ENCODE data around the gene CERS6. TPM values are rescaled to one million over a fixed set of nuclear protein-coding genes. Genes with fewer than 3 reads are reported as not detected.

The CERS6 gene
- total RNA-seq, 1 donor from 2014 or later: 23.1 TPM

DNA sequence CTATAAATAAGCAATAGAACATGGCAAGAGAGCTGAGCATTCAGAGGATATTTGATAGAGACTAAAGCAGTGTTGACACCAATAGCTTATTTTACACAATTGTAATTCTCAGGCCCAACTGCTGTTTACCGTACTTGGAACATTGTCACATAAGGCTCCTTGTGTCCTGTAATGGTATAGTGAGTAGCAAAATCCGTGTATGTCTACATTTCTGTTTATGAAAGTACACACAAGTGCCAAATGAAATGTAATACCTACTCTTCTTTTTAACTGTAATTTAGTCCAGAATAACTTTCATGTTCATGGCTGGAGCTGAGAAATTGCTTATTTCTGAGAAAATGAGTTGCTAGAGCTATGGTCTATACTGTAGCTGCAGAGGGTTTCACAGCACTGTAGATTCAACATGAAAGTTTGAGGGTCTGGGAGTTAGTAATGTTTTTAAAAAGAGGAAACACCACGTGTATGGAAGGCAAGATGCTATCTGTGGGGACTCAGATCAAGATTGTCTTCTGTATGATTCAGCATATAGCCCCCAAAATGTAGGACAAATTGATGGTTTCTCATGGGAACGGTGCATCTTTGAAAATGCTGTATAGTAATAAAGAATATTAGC, 236.2 kb downstream of the CERS6 start:
- no peak for DNase-seq (ENCODE audit: low spot score)

DNA sequence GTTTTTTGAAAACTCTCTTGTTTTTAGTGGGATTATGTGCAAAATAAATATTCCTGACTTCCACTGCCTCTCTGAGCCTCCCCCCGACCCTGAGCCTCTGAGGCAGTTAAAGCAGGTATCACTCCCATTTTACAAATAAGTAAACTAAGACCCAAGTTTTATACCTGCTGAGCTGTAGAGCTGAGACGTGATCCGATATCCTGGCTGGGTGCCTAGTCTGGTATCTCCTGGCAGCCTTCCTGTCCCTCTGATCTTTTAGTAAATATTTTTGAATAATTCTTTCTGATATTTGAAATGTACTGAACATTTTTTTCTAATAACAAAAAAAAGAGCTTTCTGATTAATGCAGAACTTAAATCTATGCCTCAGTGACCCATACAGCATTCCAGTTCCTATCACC, 238.1 kb downstream of the CERS6 start:
- DNase-seq (ENCODE audit: low spot score): no peak

DNA sequence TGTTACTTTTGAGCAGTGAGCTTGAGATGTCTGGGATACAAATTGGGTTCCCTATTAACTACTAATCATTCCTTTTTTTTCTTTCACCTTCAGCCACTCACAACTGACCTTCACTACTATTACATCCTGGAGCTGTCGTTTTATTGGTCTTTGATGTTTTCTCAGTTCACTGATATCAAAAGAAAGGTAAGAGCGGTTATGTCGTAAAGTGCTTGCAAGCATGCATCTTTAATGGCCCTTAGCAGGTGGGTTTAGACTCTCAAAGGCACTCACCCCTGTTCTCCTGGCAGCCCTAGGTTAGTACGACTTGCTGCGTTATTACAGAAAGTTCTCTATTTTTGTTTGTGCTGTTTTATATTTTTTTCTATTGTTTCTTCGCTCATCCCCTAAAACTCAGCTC, 238.8 kb downstream of the CERS6 start:
- no peak for DNase-seq (ENCODE audit: low spot score)

DNA sequence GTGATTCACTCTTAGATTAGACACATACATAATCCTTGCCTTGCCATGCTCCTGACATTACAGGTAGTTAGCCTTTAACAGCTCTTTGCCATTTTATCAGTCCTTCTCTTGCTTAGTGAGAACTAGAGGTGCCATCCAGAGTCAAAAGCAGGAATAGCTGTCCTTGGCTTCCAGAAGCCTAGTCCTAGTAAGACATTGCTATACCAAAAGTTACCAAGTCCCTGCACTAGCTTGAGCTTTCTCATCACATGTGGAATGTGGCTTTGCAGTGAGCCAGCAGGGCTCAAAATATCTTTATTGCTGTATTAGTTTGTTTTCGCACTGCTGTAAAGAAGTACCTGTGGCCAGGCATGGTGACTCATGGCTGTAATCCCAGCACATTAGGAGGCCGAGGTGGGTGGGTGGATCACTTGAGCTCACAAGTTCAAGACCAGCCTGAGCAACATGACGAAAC, 241.6 kb downstream of the CERS6 start:
- no peak for DNase-seq (ENCODE audit: low spot score)

DNA sequence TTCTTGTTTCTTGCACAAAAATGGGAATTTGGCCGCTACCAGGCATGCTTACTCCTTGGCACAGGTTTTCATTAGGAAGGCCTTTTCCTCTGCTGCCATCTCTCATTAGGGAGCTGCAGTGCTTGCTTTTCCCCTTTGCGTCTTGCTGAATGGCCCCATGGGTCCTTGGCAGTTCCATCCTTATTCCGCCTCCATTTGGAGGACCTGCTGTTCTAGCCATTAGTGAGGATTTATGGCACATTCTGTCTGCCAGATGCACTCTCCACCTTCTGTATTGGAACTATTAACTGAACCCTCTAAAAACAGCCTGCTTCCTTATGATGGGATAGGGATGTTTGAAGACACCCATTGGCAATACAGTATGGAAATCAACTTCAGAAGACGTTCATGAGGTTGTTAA, 242.9 kb downstream of the CERS6 start:
- no peak for DNase-seq (ENCODE audit: low spot score)

DNA sequence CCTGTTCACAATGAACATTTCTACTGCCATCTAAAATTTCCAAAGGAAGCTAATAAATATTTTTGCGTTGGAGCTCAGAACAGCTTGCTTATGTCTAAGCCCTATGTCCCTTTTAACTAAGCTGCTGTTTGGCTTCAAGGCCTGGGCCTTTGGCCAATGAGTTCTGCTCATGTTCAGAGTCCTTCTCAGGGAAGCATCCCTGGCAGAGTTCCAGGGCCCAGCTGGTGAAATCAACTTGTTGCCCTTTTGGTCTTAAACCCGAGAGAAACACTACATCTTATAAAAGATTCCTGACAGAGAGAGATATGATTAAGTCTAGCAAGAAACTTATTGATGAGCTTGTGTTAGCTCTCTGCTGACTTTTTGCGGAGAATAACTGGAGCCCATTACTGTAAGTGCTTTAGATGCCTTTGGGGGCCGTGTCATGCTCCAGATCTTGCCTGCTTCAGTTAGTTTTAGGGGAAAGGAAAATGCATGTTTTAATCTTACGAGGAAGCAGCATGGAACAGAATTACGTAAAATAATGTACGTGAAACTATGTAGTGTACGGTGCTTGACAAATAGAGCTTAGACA, 243.9 kb downstream of the CERS6 start:
- no peak for DNase-seq (ENCODE audit: low spot score)

DNA sequence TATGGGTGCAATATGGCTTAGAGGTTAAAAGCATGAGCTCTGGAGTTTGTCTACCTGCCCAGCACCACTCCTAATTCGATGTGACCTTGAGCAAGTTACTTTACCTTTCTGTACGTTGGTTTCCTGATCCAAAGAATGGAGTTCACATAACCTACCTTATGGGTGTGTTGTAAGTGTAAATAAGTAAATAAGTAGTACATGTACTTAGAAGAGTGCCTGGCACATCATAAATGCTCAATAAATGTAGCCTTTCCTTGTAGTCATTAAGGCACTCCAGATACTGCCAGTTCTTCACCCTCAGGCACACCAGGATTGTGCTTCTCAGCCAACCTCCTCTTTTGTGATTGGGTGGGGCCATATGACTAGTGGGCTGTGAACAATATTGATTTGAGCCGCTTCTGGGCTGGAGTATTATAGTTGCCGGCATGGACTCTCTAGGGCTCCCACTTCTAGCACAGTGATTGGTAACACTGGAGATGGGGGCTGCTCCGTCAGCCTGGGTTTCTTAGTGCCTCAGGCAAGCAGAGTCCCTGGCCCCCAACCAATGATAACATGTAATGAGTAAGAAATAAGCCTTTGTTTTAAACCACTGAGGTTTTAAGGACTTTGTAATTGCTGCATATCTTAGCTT, 244.7 kb downstream of the CERS6 start:
- no peak for DNase-seq (ENCODE audit: low spot score)

DNA sequence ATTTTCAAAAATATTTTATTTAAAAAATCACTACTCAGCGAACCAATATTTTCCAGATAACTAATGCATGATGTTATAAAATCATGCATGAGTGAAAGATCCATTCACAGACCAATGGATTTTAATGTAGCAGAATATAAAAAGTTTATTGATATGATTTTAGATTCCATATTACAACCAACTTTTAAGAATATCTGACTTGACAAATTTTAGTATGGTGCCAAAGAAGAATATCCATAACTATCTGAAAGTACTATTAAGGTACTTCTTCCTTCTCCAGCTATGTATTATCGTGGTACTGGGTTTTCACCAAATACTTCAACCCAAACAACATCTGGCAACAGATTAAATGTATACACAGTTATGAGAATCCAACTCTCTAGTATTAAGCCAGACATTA, 246.5 kb downstream of the CERS6 start:
- DNase-seq (ENCODE audit: low spot score): no peak

DNA sequence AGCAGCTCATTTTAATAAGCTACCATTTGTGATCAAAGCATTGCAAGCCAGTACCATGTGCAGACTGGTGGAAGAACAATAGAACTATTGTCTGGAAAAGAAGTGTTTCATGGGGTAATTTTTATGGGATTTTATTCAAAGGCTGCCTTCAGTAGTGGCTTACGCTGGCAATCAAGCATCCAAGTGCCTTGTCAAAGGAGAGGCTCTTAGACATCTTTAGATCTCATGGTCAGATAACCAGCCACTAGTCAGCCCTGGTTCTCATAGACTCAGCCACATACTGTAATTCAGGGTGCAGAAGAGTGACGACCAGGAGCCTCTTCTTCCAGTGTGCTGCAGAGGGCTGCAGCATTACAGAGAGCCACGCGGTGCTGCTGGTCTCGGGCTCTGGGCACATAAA, 247.9 kb downstream of the CERS6 start:
- no peak for DNase-seq (ENCODE audit: low spot score)

DNA sequence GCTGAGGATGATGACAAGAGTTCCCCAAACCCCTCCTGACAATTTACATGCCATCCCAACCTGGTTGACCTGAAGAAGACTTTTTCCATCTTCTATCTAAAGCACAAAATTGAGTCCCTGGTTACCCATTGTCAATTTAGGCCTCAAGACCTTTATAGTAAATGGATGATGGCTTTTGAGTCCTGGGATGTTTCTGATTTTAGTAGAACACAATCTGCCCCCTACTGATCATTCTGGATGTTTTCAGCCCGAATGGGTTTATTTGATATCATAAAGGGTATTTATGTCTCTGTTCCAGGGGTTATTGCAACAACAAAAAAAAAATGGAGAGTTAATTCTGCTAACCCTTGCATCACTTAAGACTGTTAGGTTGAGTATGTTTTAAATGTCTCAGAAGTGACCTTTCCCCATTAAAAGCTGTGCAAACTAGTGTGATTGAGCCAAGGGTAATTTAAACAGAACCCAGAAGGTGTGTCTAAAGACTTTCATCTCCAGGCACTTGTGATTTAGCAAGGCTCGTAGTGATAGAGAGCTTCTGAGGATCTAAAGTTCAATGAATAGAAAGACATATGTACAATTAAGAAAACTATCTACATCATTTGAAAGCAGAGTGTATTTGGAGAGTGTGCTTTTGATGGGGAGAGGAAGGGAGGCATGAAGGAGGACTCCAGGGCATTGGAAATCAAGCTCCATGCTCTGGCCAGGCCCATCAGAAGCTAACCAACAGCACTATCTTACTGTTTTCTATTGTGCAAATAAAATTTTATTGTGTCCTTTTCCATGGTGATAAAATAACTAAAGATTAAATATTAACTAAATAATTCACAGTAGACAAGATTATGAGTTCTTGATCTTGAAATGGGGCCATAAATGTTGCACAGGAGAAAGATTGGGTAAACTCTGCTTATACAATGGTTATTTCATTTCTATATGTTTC, 249.7 kb downstream of the CERS6 start:
- DNase-seq (ENCODE audit: low spot score): no peak

DNA sequence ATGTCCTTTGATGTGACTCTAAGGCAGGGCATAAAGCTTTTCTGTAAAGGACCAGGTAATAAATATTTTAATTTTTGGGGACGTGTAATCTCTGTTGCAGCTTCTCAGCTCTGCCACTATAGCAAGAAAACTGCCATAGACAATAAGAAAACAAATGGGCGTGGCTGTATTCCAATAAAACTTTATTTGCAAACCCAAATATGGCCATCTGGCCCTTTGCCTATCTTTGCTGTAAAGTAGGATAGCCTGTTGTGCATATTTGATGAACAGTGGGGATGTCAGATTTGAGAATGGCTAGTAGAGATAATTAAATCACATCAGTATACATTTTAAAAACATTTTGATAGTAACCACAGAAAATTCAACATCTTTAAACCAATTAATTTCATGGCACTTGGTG, 250.7 kb downstream of the CERS6 start:
- no peak for DNase-seq (ENCODE audit: low spot score)

DNA sequence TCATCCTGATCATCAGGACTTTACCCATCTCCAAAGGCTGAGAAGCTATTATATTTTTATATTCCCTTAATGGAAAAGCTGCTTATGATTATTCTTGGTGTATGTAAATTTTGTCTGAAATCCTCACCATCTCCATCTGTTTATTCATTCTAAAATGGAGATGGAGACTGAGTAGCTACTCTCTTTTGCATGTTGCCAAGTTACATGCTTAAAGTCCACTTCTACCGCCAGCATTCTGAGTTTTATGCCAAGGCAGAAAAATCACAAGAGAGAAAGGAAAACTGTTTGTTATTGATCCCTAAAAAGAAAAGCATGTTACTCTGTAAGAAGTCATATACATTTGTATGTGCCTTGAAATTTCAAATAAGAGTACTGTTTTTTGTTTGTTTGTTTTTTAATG, 252.0 kb downstream of the CERS6 start:
- no peak for DNase-seq (ENCODE audit: low spot score)

DNA sequence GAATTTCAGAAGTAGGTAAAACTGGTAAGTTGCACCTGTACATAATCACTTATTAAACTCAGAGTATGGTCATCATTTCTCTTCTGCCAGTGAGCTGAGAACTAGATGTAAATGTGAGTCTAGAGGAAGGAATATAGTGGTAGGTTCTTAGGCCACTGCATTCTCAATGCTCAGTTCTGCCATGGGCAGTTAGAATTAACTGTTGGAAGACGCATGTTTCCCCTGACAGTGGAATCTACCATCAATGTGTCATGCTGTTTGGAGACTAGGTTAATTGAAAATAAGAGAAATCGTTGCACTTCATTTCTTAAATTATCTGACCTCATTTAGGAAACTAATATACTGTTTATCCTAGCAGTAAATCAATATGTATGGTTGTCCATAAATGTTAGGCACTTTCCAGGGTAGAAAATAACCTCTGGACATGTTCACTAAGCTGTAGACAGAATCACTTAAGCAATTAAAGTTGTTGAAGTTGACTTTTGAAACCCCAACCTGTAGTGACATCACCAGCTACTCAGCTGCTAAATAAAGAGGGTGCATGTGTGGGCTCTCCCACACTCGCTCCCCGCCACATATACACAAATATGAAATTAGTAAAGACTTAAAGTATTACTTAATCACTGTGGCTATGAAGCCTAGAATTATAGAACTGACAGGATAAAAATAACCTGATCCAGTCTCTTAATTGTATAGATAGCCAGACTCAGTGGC, 254.8 kb downstream of the CERS6 start:
- no peak for DNase-seq (ENCODE audit: low spot score)

DNA sequence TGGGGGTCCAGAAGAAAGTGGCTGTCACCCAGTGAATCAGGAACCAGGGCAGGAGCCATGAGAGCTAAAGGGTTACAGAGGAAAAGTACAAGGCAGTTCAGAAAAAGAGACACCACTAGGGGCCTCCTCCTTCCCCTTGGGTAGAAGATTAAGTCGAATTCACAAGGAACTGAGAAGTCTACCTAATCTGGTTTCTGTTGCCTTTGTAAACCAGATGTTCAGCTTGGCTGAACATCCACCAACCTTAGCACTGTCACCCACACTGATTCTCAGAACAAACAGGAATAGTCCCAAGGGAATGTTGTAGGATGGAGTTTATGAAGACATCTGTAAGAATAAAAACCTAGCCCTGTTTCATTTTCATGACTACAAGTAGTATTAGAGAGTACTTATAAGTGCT, 256.0 kb downstream of the CERS6 start:
- DNase-seq (ENCODE audit: low spot score): no peak

DNA sequence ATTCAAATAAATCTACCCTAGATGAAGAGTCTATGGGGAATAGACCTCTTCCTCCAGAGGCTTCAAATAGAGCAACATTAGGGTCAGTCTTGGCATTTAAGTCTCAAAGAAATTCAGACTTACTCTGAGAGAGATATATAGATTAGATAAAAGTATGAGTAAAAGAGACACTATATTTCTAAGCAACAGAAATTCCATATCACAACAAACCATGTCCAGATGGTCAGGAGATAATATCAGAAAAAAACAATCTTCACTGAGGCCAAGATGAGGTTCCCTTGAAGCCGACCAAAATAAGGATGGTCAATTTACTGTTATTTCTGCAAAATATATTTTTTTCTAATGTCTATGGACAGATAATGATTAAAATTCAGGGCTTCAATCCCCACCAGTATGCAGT, 257.3 kb downstream of the CERS6 start:
- no peak for DNase-seq (ENCODE audit: low spot score)

DNA sequence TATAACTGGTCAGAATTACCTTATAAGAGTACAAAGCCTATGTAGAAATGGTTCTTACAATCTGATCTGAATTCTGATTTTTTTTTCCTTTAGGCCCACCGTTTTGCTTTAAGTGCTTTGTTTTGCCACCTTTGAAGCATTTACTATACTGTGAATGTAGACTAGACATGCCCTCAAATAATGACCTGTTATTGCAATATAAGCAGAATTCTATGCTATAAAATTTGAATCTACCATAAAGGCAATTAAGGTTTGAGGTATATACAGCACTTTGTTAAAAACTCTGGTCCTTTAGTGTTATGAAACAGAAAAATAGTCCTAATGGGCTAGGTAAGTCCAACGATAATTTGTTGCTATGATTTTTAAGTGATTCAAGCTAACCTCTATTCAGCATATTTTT, 259.8 kb downstream of the CERS6 start:
- DNase-seq (ENCODE audit: low spot score): no peak

DNA sequence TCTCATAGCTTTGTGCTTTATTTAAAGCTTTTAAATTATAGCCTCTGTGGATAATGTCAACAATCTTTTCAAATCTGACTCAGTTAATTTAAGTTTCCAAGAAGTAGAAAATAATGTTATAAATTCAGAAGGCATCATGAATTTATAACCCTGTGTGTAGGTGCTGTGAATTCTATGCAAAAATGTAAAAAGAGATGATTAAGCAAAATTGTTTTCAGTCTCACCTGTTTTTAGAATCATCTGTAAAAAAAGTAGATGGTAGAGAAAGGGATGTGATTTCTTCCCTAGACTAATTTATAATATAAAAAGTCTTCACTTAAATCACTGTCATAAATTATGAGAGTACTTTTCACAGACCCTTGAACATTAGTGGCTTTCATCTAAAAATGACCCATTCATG, 260.8 kb downstream of the CERS6 start:
- no peak for DNase-seq (ENCODE audit: low spot score)

DNA sequence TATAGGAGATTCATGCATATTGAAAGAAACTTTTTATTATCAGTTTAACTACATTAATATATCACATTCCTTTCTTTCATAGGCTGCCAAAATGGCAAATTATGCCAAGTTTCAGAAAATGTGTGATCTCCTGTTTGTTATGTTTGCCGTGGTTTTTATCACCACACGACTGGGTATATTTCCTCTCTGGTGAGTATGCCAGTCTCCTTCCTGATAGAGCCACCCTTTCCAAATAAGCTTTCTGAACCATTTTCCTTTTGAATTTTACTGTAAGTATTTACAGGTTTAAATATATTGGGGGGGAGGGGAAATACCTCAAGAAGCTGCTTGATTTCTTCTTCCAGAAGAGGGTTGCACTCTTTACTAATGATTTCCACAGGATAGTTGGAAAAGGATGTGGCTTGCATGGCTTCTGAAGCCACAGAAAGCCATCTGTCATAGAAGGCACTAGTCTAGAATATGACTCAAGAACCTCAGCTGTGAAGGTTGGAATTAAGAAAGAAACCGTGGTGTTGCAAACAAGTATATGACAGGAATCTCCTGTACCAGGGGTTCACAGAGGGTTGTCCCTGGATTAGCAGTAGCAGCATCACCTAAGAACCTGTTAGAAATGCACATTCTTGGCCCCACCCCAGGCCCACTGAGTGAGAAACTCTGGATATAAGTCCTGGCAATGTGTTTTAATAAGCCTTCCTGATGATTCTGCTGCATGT, 261.9 kb downstream of the CERS6 start:
- no peak for DNase-seq (ENCODE audit: low spot score)

DNA sequence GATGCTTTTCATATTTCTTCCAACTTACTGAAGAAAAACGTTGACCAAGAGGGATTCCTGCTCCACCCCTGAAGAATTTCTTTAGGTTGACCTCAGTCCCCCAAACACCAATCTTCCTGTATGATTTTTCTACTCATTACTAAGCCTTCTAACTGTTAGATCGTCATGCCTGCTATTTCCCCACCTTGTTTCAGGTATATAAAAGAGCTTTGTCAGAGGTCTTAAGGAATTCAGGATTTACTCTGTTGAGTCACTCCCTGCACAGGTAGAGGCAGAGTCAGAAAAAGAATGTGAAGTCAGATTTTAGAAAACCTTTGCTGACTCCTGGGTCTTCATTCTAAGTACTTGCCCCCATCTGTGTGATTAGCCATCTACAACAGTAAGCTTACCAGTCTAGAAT, 262.6 kb downstream of the CERS6 start:
- no peak for DNase-seq (ENCODE audit: low spot score)

DNA sequence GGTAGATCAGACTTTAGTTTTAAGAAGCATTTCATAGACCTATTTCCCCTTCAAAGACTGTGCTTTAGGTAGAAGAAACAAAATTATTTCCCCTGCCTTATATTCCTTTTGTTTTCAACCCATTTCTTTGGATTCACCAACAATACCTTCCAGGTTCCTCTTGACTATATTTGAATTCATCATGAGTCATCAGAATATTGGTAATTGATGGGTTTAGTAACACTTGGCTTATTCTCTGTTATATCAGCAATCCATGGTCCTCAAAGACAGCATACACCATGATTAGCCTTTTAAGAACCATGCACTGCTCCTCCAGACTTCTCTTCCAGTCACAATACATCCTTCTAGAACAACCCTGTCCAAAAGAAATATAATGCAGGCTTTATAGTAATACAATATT, 263.4 kb downstream of the CERS6 start:
- no peak for DNase-seq (ENCODE audit: low spot score)

DNA sequence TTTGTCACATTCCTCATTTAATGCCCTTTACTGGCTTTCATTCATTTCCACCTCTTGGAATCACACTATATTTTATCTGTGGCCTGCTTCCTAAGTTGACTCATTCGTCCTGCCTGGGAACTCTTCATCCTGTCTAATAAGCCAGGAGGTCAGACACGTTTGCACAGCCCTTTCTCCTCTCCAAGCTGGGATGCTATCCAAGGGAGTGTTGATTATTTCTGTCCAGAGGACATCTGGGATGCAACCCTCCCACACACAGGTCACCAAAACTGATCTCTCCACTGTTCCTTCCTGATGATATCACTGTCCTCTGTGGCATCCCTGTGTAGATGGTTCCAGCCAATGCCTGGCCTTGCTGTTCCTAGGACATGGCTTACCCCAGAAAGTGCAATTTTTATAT, 266.5 kb downstream of the CERS6 start:
- DNase-seq (ENCODE audit: low spot score): no peak

Measured in mesenteric fat pad (tissue), 1 donor.